Activated CD4-positive, CD25-positive, alpha-beta regulatory T cell (primary cell): ENCODE measurements around the gene GLIPR2.
"Not testable (repeated sequence)": the region's sequence is repeated elsewhere in the genome, so short reads cannot be mapped to it uniquely, and the experiment has no call there.

Source experiments
- DNase-seq, 4 experiments: peaks; one replicate each; lab custom pipeline; 2025; lab: John Stamatoyannopoulos, UW

The GLIPR2 gene

DNA sequence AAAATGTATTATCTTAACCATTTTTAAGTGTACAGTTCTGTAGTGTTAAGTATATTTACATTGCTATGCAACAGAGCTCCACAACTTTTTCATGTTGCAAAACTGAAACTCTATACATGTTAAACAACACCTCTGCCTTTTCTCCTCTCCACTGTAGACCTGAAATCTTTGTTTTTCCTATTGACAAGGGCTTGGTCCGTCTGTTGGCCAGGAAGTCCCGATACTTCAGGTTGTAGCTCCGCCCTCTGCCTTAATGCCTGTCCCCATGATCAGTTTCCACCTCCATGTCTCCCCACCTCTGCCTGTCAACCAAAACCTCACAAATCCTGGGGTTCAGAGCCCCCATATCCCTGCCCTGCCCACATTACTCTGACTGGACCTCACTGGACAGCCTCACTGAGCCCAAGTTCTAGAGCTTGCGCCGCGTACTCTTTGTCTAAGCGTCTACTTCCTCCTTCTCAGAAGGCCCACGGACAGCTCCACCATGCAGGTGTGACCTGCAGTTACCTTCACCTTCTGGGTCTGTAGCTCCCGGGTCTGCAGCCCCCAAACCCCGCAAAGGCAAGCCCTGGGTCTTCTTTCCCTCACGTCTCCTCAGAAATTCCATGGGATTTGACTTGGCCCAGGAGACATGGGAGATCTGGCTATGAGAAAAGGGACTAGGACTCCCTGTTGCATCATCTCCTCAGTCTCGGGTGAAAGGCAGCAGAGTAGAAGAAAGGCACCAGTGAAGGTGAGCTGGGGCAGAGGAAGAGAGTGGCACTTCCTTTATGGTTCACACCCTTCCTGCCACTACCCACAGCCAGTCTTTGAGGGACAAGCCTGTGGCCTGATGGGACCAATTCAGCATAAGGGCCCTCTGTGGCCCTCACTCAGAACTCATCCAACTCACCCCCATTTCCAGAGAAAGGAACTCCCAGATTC lies 8.0 kb downstream of the GLIPR2 start:
- DNase-seq: no peak

DNA sequence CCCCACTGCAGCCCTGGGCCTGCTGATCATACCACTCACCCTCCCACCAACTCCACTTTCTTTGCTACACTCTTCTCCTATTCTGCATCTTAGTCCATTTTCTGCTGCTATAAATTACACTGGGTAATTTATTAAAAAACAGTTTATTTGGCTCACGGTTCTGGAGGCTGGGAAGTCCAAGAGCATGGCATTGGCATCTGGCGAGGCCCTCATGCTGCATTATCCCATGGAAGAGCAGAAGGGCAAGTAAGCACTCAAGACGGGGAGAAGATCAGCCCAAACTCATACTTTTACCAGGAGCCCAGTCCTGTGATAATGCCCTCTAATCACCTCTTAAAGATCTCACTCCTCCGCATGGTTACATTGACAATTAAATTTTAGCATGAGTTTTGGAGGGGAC lies 9.4 kb downstream of the GLIPR2 start:
- no peak for DNase-seq

DNA sequence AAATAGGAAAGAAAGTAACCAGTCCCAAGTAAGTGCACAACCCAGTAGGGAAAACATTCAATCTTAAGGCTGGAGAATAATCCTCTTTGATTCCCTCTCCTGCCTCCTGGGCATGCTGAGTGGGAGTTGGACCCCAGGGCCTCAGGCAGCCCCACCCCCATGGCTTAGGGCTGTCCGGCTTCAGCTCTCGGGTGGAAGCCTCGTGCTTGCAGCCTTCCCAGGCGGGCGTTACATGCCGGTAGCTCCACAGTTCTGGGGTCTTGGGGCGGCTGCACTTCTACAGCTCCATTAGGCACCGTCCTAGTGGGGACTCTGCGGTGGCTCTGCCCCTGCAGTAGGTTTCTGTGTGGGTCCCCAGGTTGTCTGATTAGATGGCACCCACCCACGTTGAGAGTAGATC lies 10.1 kb downstream of the GLIPR2 start:
- no peak for DNase-seq

DNA sequence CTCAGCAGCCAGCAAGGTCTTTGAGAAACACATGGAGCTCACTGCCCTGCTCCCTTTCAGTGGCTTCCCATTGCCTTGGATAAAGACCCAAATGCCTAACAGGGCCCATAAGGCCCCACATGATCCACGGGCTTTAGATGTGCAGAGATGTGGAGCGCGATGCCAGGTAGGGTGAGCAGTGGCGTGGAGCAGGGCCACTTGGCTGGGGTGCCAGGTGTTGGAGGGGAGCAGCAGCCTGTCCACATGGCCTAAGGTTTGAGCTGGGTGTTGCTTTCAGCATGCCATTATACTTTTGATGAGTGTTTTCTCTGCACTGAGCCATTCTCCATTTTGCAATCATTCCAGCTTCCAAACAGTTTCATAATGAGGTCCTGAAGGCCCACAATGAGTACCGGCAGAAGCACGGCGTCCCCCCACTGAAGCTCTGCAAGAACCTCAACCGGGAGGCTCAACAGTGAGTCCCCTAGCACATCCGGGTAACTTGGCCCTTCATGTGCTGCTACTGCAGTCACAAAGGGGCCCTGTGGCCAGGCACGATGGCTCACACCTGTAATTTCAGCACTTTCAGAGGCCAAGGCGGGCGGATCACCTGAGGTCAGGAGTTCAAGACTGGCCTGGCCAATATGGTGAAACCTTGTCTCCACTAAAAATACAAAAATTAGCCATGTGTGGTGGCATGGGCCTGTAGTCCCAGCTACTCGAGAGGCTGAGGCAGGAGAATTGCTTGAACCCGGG lies 11.1 kb downstream of the GLIPR2 start:
- no peak for DNase-seq

DNA sequence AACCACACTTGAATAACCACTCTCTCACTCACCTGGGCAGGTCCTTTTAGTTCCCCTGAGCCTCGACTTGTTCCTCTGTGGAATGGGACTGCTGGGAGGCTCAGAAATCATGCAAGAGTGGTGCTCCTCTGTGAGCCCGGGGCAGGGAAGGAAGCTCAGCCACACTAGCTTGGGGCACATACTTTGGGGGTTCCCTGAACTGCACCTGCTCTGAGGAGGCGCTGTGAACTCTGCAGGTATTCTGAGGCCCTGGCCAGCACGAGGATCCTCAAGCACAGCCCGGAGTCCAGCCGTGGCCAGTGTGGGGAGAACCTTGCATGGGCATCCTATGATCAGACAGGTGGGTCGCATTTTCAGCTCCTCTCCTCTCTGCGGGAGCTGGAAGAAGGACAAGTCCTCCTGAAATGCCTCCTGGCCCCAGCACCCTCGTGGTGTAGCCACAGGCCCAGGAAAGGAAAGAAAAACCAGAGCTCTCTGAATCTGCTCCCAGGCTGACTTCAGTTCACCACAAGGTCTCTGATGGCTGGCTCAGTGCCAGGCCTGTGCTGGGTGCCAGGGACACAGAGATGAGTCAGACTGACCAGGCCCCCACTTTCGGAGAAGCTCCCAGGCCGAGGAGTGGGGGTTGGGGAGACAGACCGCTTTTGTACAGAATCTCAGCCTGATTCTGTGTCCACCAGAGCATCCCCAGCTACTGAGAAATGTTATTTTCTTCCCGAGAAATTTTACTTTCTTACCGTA lies 11.9 kb downstream of the GLIPR2 start:
- DNase-seq: peak; percentile 22 to 29 (median 24)

DNA sequence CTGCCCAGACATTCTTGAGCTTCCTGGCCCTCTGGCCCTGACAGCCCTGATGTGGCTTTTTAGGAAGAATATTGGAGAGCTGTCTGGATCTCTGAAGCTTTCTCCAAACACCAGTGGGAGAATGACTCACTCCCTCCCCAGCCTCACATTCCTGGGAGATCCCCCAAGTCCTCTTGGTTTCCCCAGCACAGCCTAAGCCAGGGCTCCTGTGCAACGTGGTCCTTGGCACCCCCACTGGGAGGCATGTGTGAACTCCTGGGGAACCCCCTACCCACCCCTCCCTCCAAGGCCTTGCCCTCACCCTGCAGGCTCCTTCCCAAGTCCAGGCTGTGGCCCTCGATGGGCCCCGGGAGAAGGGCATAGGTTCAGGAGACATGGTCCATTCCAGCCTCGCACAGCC lies 12.7 kb downstream of the GLIPR2 start:
- no peak for DNase-seq

DNA sequence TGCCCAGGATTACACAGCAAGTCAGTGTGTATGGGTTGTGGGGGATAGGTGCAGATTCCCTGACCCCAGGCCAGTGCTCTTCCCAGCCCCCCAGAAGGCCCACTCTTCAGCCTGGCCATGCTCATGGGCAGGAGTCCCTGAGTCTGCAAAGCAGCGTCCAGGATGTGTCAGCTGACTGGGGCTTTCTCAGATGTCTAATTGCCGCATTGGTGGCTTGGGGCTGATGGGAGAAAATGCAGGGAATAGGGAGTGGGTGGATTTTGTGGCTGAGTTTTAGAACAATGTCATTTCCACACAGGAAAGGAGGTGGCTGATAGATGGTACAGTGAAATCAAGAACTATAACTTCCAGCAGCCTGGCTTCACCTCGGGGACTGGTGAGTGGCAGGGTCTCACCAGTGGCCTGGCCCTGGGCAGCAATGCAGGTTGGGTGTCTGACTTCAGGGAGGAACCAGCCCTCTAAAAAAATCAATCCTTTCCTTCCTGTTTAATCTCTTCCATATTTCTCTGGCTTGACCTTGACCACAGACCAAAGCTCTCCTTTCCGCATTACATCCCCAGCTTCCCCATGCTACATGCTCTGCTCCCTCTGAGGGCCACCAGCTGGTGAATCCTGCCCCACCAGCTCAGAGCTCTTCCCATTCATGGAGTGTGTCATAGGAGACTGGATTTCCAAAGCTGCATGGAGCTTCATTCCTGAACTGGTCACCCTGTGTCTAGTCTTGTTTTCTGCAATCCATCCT lies 14.2 kb downstream of the GLIPR2 start:
- no peak for DNase-seq

DNA sequence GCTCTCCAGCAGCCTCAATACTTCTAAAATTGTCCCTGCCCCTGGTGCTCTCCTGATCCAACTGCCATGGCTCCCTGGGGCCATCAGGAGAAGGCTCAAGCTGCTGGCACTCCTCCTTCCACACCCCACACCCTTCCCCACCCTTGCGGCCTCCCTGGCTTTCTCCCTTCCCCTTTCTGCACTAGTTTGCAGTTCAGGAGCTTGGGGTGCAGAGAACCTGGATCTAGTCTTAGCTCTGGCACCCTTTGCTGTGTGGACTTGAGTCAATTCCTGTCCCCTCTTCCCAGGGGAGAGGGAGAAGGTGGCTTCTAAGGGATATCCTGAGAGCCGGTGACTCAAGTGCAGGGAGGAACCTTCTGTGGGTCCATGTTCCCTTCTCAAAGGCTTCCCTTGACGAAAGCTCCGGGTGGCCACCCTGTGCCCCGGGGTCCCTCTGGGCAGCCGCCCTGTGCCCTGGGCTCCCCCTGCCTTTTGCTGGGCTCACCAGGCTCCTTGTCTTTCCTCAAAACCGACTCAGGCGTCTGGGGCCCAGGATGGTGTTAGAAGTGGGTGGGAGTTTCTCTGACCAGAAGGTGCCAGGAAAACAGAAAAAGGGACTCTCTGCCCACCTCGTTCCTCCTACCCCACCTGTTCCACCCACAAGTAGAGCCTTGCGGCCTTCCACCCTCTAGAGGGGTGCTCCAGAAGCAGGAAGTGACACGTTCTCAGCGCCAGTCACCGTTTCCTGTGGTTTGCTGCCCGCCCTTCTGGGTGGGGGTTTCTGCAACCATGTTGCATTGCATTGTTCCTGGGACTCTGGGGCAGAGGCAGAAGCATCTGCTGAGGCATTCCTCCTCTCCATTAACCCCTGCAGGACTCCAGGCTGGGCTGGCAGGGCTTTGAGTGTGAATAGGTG lies 15.0 kb downstream of the GLIPR2 start:
- DNase-seq: peak; percentile 57 to 77 (median 66)

DNA sequence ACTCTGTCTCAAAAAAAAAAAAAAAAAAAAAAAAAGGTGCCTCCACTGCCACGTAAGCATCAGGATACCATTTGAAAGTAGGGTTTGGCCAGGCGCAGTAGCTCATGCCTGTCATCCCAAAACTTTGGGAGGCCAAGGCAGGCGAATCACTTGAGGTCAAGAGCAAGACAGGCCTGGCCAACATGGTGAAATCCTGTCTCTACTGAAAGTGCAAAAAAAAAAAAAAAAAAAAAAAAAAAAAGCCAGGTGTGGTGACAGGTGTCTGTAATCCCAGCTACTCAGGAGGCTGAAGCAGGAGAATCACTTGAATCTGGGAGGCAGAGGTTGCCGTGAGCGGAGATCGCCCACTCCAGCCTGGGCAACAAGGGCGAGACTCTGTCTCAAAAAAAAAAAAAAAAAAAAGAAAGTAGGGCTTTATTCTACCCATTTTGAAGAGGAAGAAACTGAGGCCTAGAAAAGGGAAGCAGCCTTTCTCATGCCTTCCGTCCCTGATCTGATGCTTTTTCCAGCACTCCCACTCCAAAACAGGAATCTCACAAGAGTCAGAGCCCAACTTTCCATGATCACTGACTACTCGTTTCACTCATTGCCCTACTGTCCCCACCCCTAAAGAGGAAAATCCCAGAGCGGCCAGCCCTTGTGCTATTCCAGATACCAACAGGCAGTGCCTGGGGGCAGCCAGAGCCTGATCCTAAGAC lies 16.4 kb downstream of the GLIPR2 start:
- no peak for DNase-seq

DNA sequence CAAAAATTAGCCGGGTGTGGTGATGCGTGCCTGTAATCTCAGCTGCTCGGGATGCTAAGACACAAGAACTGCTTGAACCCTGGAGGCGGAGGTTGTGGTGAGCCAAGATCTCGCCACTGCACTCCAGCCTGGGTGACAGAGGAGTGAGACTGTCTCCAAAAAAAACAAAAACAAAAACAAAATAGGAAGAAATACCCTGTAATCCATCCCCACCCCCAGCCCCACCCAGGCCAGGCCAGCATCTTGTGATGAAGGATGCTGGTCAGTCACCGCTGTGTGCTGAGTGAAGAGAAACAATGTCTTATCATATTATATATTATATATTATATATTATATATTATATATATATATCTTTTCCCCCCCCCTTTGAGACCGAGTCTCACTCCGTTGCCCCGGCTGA lies 17.2 kb downstream of the GLIPR2 start:
- no peak for DNase-seq

DNA sequence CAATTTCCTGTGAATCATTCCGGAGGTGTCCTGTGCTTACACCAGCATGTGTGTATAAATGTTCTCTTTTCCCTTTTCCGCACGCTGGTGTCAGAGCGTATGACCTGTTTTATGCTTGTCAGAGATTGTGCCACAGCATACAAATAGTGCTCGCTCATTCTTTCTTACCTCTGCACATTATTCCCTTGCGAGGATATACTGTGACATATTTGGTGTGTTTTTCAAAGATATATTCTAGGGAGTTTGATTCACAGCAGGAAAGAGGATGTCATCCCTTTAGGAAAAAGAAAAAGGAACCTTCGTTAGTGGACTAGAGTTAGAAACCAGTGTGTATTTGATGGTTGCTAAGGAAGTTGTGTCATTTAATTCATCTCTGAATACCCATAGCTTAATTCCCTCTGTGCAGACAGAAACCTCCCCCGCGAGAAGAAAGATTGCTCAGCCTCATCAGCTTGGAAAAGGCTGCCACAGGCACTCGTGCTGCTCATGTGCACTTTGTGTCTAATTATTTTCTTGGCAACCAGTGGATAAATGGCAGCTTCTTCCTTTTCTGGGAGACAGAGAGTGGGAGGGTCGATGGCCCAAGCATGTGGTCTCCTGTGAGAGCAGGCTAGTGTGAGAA lies 17.9 kb downstream of the GLIPR2 start:
- no peak for DNase-seq

DNA sequence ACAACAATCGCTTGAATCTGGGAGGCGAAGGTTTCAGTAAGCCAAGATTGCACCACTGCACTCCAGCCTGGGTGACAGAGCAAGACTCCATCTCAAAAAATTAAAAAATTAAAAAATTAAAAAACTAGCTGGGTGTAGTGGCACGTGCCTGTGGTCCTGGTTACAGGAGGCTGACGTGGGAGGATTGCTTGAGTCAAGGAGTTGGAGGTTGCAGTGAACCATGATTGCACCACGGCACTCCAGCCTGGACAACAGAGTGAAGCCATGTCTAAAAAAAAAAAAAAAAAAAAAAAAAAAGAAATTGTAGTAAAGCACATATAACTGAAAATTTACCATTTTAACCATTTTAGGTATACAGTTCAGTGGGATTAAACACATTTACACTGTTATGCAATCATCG lies 19.6 kb downstream of the GLIPR2 start:
- DNase-seq: no peak

DNA sequence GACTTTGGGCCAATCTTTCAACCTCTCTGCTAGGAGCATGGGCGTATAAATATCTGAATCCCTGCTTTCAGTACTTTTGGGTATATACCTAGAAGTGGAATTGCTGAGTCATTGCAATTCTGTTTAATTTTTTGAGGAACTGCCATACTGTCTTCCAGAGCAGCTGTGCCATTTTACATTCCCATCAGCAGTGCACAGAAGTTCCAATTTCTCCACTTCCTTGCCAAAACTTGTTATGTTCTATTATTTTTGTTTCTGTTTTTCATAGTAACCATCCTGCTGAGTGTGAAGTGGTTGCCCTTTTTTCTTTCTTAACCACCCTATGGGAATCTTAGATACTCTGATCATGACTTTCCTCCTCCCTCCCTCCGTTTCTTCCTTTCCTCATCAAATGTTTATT lies 21.6 kb downstream of the GLIPR2 start:
- no peak for DNase-seq

DNA sequence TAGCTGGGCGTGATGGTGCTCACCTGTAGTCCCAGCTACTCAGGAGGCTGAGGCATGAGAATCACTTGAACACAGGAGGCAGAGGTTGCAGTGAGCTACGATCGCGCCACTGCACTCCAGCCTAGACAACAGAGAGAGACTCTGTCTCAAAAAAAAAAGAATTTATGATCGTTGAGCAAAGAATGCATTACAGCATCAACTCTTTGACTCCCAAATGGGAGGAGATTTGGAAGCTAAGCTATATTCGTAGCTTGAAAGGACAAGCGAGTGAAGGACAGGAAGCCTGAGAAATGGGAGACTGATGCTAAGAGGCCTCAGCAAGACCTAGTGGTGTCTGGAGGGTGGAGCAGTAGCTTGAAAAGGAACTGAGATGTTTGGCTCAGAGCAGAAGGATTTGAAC lies 22.4 kb downstream of the GLIPR2 start:
- DNase-seq: no peak

DNA sequence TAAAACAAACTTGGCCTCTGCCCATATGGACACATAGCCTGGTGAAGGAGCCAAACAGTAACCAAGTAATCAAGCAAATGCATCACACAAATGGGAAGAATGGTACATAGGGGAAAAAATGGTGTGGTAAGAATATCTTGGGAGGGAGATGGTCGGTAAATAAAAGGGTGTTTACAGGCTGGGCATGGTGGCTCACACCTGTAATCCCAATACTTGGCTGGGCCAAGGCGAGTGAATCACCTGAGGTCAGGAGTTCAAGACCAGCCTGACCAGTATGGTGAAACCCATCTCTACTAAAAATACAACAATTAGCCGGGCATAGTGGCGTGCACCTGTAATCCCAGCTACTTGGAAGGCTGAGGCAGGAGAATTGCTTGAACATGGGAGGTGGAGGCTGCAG lies 23.0 kb downstream of the GLIPR2 start:
- DNase-seq: not testable (repeated sequence)

DNA sequence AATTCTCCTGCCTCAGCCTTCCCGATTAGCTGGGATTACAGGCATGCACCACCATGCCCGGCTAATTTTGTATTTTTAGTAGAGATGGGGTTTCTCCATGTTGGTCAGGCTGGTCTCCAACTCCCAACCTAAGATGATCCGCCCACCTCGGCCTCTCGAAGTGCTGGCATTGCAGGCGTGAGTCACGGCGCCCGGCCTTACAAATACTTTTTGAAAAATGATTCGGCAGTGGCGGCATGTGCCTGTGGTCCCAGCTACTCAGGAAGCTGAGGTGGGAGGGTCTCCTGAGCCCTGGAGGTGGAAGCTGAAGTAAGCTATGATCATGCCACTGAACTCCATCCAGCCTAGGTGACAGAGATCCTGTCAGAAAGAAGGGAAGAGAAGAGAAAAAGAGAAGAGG lies 23.6 kb downstream of the GLIPR2 start:
- not testable (repeated sequence) for DNase-seq

DNA sequence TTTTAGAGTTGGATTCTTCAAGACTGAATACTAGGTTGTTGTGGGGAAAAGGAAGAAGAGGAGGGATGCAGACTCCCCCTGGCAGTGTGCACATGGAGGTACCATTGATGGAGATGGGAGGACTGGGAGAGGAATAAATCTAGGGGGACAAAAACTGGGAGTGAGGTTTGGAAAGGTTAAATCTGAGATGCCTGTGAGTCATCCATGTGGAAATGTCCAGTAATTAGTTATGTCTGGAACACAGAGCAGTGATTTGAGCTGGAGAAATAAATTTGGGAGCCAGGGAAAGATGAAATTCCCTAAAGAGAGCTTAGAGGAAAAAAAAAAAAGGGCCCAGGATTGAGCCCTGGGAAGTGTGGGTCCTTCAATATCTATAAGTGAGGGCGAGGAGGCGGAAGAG lies 24.7 kb downstream of the GLIPR2 start:
- no peak for DNase-seq

DNA sequence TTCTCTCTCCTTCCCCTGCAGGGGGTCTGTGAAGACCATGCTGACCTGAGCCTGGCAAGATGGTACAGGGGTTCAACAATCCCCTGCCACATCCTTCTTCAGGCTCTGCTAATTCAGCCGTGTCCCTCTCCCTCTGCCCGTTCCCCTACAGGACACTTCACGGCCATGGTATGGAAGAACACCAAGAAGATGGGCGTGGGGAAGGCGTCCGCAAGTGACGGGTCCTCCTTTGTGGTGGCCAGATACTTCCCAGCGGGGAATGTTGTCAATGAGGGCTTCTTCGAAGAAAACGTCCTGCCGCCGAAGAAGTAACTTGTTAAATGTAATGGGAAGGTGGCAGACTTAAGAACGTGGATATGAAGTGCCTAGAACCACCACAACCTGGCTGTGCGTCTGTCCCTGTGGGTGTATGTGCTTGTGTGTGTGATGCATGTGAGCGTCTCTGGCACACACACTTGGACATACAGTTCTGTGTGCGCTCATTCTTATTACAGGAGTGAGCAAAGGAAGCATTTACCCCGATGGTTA lies 25.7 kb downstream of the GLIPR2 start:
- no peak for DNase-seq

DNA sequence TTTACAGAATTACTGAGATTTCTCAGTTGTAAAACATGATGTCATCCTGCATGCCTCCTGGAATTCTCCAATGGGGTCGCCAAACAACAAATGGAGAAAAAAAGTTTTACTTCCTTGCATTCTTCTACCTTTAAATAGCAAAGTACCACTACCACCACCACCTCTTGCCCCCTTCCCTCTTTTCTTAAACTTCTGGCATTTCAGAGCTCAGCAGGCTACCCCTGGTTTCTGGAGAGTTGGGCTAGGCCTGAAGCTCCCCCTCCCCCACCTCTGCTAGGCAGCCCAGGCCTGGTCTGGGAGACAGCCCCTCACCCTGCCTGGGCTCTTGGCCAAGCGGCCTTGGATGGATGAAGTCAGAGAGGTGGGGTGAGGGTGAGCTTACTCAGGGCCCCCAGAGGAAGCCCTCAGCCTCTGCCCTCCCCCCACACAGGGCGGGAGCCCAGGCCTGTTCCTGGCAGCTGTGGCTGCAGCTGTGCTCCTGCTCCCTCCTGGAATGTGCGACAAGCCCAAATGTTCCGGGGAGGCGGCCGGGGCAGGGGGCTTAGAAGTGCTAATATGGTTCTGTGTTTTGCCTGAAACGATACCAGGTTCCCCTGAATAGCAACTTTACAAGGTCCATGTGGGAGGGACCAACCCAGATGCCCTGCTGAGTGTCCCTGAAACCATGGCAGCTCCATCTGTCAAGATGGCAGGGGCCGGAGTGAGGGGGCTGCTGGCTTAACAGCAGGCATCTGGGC lies 26.7 kb downstream of the GLIPR2 start:
- DNase-seq: no peak
